ENCODE results near the gene DUSP9. TPM values are rescaled to one million over a fixed set of nuclear protein-coding genes. Genes with fewer than 3 reads are reported as not detected.

Gene DUSP9
- total and polyA plus RNA-seq, 12 donors: 0.03 to 0.09 TPM; not detected in 10

DNA sequence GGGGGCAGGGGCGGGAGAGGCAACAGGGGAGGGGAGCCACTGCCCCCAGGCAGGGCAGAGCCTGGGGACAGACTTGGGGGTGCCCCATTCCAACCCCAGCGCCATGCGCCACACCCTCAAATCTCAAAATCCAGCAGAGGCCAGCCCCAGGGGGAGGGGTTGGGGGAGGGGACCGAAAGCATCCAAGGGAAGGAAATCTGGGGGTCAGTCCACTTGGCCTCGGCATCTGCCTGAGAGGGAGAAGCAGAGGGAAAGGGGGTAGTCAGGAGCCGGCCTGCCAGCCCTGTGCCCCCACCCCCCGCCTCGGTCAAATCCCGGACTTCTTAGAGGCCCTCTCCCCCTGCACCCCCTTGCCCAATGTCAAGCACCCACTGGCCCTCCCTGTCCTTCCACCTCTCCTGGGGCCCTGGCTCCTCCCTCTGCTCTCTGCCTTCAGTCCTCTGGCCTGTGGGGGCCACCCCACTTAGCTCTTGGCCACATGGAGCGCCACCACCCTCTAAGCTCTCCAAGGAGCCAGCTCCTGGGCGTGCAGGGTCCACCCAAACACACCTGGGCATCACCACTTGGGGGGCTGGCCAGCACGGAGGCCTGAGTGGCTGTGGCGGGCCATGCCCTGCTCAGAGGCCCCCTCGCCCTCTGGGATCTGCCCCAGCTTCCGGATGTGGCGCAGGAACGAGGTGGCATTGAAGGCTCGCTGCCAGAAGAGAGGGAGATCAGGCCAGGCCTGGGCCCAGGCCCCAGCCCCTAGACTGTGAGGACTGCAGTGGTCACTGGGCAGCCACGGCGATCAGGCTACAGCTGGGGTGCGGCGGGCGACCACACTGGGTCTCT, 23.1 kb downstream of the DUSP9 start:
- no peak for ATAC-seq
- WGBS, 2 donors: 87 to 90% methylated on average over 7 to 23 of the region's 23 CpGs
- intact Hi-C loops (cut with DNase I): loop anchor here in 9 of 10 donors (2.0 to 10.0 kb wide), 12 partner anchors 55 to 725 kb away; no protein-coding TSS in a partner anchor
- TF ChIP-seq, protein P1, sequence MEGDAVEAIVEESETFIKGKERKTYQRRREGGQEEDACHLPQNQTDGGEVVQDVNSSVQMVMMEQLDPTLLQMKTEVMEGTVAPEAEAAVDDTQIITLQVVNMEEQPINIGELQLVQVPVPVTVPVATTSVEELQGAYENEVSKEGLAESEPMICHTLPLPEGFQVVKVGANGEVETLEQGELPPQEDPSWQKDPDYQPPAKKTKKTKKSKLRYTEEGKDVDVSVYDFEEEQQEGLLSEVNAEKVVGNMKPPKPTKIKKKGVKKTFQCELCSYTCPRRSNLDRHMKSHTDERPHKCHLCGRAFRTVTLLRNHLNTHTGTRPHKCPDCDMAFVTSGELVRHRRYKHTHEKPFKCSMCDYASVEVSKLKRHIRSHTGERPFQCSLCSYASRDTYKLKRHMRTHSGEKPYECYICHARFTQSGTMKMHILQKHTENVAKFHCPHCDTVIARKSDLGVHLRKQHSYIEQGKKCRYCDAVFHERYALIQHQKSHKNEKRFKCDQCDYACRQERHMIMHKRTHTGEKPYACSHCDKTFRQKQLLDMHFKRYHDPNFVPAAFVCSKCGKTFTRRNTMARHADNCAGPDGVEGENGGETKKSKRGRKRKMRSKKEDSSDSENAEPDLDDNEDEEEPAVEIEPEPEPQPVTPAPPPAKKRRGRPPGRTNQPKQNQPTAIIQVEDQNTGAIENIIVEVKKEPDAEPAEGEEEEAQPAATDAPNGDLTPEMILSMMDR (IDR thresholded peaks at IDR 0.05): no peak
- no peak for DNase-seq
- no peaks in the 10 kb centered on the region for H3K36me3 ChIP-seq
- peaks cover 0 to 40% (median 6%) of the 10 kb centered on the region in 7 donors for H3K27me3 ChIP-seq
- H3K4me1 ChIP-seq: no peaks in the 10 kb centered on the region
- peaks cover 0 to 1% (median 0%) of the 10 kb centered on the region in 11 donors for H3K9me3 ChIP-seq
- no peak overlapping the region for H3K4me3 ChIP-seq
- H3K27ac ChIP-seq: no peak overlapping the region

DNA sequence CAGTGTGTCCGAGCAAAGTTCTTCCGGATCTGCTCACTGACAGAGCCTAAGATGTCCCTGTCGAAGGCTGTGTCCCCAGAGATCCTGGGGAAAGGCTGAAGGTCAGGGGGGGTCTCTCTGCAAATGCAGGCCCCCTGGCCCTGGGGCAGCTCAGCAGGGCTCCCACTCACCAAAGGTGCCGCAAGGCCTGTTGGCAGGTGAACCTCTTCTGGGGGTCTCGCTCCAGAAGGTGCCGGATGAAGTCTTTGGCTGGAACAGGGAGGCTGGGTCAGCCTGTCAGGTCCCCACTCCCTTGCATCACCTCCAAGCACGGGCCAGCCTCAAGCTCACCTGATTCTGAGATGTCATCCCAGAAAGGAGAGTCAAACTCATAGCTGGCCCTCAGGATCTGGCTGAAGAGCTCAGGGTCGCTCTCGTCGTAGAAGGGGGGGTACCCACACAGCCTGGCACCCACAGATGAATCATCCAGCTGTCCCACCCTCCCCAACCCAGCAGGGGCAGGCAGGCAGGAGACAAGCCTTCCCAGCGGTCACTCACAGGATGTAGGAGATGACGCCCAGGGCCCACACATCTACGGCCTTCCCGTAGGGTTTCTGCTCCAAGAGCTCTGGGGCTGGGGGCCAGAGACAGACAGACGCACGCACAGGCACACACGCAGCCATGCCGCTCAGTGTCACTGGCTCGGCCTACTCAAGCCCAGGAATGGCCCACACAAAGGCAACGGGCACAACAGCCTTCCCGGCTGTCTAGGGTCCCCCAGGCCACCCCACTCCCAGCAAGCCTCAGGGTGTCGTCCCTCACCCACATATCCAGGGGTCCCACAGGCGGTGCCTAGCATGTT, 24.0 kb downstream of the DUSP9 start:
- no peaks in the 10 kb centered on the region for H3K4me1 ChIP-seq
- H3K27me3 ChIP-seq: peaks cover 0 to 46% (median 6%) of the 10 kb centered on the region in 7 donors
- H3K27ac ChIP-seq: no peak overlapping the region
- H3K9me3 ChIP-seq: no peaks in the 10 kb centered on the region
- intact Hi-C loops (cut with DNase I): loop anchor here in 1 of 10 donors (5.0 kb wide), 1 partner anchor 129 kb away; no protein-coding TSS in a partner anchor
- TF ChIP-seq, protein P1 (IDR thresholded peaks at IDR 0.05): no peak
- 88 to 89% methylated on average over 22 to 23 of the region's 23 CpGs for WGBS, 2 donors
- H3K36me3 ChIP-seq: no peaks in the 10 kb centered on the region
- no peak for DNase-seq
- H3K4me3 ChIP-seq: no peak overlapping the region
- no peak for ATAC-seq

DNA sequence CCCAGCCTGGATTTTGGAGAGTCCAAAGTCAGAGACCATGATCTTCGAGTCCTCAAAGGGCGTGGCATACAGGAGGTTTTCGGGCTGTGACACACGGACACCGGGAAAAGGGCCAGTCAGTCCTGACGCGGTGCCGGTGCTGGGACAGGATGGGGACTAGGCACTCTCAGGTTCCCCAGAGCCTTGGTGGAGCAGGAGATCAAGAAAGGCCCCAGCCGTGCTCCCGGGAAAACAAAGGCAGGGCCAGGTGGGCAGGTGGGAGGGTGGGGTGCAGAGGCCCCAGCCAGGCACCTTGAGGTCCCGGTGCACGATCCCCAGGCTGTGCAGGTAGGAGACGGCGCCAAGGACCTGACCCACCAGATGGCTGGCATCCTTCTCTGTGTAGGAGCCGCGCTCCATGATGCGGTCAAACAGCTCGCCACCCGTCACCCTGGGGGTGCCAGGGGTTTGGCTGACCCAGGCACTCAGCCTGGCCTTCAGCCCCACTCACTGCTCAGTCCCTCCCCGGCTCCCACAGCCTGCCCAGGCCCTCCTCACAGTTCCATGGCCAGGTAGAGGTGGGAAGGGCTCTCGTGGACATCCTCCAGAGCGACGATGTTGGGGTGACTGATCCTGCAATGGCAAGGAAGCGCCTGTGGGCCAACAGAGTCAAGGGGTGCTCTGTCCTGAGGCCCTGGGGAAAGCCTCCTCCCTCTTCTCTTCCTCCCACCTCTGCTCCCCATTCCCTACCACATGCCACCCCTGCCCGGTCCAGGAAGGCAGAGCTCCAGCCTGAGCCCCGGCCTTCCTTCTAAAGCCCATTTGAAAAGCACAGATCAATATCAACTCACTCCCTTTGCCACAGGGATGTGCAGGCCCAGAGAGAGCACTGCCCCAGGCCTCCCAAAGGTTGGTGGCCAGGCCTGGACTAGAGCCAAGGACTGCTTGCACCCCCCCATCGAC, 24.9 kb downstream of the DUSP9 start:
- no peaks in the 10 kb centered on the region for H3K9me3 ChIP-seq
- no peak overlapping the region for H3K4me3 ChIP-seq
- no peak overlapping the region for H3K27ac ChIP-seq
- no peaks in the 10 kb centered on the region for H3K36me3 ChIP-seq
- intact Hi-C loops (cut with DNase I): loop anchor here in 1 of 10 donors (5.0 kb wide), 1 partner anchor 130 kb away; no protein-coding TSS in a partner anchor
- no peaks in the 10 kb centered on the region for H3K4me1 ChIP-seq
- DNase-seq: no peak
- peaks cover 0 to 54% (median 6%) of the 10 kb centered on the region in 7 donors for H3K27me3 ChIP-seq
- WGBS, 2 donors: 91 to 93% methylated on average over 19 to 25 of the region's 27 CpGs
- TF ChIP-seq, protein P1 (IDR thresholded peaks at IDR 0.05): no peak
- no peak for ATAC-seq

Data from heart right ventricle (tissue), 16 donors.